Transverse colon (tissue), 4 donors: ENCODE results near the gene WDR64.

ENCODE experiments used
- EP300 ChIP-seq: sonication (generic); formaldehyde crosslinking; IDR thresholded peaks from one replicate; pipeline ENCODE4 v1.6.1; 2017; ENCODE audit warnings: antibody characterized with exemption, low read depth
- POLR2A ChIP-seq: fragments of 450-650 bp; IDR thresholded peaks from one replicate; pipeline ENCODE4 v1.6.1; 2016; ENCODE audit warnings: antibody characterized with exemption, mild to moderate bottlenecking, moderate library complexity
- POLR2AphosphoS5 ChIP-seq, 3 donors: sonication (generic); formaldehyde crosslinking; IDR thresholded peaks; one replicate each; pipeline ENCODE4 v1.6.1; 2016; ENCODE audit warnings: antibody characterized with exemption in 3 of 3
- TF ChIP-seq, protein P1 (sequence below), 5 experiments: fragments of 200-600 bp in 3 of 5; fragments of 450-650 bp in 2 of 5; sonication (generic) in 3 of 5; IDR thresholded peaks; 1 replicate in 2 of 5; 2 replicates in 3 of 5; pipeline ENCODE4 v1.5.1; 2016 to 2017; ENCODE audit warnings: antibody characterized with exemption in 5 of 5, inconsistent platforms in 3 of 5, mild to moderate bottlenecking in 2 of 5, moderate library complexity in 1 of 5

DNA sequence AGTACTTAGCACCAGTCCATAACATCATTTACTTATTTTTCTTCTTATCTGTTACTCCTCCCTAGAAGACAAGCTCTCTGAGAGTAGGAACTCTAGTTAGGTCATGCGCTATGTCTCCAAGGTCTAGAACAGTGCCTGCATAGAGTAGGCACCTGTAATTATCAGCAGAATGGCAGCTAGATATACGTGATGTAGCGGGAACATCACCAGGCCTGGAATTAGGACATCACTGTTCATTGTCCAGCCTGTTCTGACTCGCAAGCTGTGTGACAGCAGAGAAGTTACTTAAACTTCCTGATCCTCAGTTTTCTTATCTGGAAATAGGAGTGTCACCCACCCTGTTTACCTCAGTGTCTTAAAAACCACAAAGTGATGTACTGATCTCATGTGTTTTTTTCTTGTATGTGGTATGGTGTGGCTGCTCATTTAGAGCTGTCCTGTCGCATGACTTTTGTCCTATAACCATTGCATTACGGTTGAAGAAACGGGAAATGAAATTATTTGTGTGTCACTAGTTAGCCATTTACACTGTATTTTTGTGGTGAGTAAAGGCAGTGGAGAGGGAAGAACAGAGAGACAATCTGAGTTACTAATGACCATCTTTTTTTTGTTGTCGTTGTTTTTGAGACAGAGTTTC is 158.8 kb downstream of the WDR64 start:
- TF ChIP-seq, protein P1, sequence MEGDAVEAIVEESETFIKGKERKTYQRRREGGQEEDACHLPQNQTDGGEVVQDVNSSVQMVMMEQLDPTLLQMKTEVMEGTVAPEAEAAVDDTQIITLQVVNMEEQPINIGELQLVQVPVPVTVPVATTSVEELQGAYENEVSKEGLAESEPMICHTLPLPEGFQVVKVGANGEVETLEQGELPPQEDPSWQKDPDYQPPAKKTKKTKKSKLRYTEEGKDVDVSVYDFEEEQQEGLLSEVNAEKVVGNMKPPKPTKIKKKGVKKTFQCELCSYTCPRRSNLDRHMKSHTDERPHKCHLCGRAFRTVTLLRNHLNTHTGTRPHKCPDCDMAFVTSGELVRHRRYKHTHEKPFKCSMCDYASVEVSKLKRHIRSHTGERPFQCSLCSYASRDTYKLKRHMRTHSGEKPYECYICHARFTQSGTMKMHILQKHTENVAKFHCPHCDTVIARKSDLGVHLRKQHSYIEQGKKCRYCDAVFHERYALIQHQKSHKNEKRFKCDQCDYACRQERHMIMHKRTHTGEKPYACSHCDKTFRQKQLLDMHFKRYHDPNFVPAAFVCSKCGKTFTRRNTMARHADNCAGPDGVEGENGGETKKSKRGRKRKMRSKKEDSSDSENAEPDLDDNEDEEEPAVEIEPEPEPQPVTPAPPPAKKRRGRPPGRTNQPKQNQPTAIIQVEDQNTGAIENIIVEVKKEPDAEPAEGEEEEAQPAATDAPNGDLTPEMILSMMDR (IDR thresholded peaks at IDR 0.05) = no peak
- TF ChIP-seq POLR2AphosphoS5 (IDR thresholded peaks at IDR 0.05) (no peak), POLR2A (no peak), EP300 (no peak)
